Measurements from ENCODE around the gene FASTK. TPM values are rescaled to one million over a fixed set of nuclear protein-coding genes. Genes with fewer than 3 reads are reported as not detected.

Gene FASTK, protein sequence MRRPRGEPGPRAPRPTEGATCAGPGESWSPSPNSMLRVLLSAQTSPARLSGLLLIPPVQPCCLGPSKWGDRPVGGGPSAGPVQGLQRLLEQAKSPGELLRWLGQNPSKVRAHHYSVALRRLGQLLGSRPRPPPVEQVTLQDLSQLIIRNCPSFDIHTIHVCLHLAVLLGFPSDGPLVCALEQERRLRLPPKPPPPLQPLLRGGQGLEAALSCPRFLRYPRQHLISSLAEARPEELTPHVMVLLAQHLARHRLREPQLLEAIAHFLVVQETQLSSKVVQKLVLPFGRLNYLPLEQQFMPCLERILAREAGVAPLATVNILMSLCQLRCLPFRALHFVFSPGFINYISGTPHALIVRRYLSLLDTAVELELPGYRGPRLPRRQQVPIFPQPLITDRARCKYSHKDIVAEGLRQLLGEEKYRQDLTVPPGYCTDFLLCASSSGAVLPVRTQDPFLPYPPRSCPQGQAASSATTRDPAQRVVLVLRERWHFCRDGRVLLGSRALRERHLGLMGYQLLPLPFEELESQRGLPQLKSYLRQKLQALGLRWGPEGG
- 91.1 and 100 TPM in 2 replicates for total RNA-seq

DNA sequence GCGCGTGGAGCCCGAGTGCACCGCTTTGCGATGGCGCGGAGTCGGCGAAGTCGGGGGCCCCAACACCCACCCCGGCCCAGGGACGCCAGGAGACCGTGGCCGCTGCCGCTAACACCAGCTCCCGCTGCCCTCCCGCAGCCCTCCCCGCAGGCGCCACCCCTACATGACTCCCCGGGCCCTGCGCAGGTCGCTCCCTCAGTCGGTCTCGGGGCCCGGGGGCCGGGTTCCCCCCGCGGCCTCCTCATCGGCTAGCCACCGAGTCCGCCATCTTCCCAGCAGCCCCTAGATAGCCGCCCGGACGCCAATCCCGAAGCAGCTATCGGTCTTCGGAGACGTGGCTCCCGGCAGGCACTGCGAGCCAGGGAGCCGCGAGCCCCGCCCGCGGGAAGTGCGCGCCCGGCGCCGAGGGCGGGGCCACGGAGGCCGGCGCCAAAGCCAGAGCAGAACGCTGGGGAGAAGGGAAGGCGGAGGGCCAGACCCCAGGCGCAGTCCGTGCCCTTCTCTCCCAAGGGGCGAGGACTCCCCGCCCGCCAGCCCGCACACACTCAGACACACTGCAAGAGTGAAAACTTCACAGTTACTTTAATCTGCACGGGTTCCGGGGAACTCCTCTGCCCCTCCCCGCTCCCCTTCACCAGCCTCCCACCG, at the start of gene FASTK:
FASTK (minus strand) TSS at position 288 of the 648 bp plus-strand sequence; CDS start at position 245, 43 bp downstream.

DNA sequence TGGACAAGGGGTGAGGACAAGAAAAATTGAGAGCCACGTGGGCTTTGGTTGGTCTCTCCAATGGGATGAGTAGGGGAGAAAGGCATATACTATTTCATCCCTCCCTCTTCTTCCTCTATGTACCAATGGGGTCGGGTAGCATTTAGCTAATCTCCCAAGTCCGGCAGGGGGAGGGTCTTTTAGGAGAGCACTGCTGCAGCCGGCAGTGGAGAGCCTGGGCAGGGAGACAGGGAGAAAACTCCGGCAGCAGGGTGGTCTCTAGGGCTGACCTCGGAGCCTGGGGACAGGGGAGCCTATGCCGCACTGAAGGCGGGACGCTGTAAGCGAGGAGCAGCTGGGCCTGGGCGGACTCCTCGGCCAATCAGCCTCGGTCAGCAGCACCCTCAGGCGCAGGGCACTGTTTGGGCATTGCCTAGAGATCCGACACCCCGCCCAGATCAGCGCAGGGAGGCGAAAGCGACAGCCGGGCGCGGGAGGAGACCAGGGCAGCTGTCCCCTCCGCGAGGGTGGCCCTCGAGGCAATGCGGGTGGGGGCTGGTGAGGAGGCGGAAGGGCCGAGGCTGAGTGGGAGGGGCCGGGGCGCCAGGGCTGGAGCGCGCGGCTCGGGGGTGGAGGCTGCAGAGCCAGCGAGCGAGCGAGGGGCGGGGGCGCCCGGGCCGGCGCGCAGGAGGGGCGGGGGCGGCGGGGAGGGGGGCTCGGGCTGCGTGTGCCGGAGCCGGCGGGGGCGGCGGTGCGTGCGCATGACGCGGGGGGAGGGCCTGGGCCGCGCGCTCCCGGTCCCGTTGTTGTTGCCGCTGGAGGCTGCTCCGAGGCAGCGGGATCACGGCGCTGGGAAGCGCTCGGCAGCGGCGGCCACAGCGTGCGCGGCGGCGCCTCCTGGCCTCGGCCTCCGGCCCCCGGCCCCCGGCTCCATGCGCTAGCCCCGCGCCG, 5.3 kb upstream of the FASTK start, which contains the start of gene AGAP3:
AGAP3 (plus strand) TSS at position 785 of the 930 bp plus-strand sequence. CDS start 267 bp downstream, outside the sequence.

GRCh38 chr7:151083071-151083823, 2.6 kb upstream of the FASTK start, which contains the start of gene TMUB1:
Gene TMUB1, minus strand, starts transcription at chr7:151083493. Its CDS starts 930 bp downstream, at chr7:151082563.

GRCh38 chr7:151059367-151060112, 21.1 kb downstream of the FASTK start, which contains the start of gene SLC4A2:
Gene SLC4A2, plus strand, starts transcription at chr7:151059589. Its CDS starts 2,399 bp downstream, at chr7:151061988.

DNA sequence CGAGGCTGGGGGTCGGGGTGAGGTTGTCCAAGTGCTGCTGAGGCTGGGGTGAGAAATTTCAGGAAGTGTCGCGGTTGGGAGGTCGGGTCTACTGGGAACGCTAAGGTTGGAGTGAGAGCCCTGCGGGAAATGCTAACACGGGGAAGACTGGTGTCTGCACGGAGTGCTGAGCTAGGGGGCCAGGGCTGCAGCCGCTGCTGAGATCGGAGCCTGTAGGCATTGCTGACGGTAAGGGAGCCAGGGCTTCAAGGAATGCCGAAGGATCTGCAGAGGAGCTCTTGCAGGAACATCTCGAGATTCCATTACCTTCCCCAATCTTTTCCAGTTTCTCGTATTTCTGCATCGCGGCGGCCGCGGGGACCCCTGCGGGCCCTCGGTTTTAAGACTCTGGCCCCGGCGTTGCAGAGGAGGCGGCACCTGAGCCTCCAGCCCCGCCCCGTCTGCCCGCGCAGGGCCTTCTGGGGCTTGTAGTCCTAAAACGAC, 23.1 kb downstream of the FASTK start, which contains the start of gene CDK5:
CDK5 (minus strand) TSS at position 392 of the 483 bp plus-strand sequence; CDS start at position 343, 49 bp downstream.

DNA sequence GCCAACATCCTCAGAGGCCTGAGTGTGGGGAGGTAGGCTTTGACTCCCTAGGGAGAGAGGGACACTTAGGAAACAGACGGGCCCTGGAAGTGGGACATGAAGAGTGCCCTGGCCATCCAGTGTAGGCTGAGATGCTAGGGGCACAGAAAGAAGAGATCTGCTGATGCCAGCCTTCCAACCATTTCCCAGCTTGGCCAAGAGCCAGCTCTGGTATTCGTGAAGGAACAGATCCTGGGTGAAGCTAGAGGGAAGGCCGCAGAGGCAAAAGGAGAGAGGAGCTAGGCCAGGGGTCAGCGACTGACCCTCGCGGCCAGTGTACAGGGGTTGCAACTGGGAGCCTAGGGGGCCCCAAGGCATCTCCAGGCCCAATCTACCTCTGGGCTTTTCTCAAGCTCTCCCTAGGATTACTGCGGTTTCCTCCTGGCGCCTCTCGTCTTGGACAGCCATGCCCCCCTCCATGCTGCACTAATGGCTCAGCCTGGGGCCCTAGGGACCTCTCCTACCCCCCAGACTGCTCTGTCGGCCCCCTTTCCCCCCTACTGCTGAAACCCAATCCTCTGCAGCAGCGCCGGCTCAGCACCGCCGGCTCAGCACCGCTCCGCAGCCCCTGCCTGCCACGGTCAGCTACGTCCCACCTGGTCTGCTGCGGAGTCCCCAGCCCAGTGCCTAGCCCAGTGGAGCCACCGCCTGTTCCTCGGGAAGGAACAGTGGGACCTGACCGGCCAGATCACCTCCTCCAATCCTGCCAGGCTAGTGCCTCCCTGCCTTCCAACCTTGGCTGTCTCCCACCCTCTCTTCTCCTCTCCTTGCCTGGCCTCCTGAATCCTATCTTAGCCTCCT, 32.4 kb downstream of the FASTK start, which contains the start of gene ASIC3:
ASIC3 (plus strand) TSS at position 556 of the 840 bp plus-strand sequence. CDS start 355 bp downstream, outside the sequence.

GRCh38 chr7:151028131-151028947, 52.3 kb downstream of the FASTK start, which contains the start of gene ABCB8:
Gene ABCB8, plus strand, starts transcription at chr7:151028450. Its CDS starts 66 bp downstream, at chr7:151028516.

Other genes with a start within 250 kb of the FASTK start
- gene AOC1, start 228.3 kb downstream of the FASTK start, total RNA-seq: not detected in 2 replicates
- gene KCNH2, start 102.5 kb downstream of the FASTK start, total RNA-seq: 8.7 and 10.7 TPM in 2 replicates
- 8.9 and 11.0 TPM in 2 replicates for gene NOS3, start 89.8 kb downstream of the FASTK start, total RNA-seq
- not detected in 2 replicates for gene ATG9B, start 56.3 kb downstream of the FASTK start, total RNA-seq
- 56.9 and 61.1 TPM in 2 replicates for gene ABCB8, start 52.4 kb downstream of the FASTK start, total RNA-seq
- 0.18 TPM in 1 of 2 replicates, not detected in the other for gene ASIC3, start 32.3 kb downstream of the FASTK start, total RNA-seq
- 19.3 and 24.6 TPM in 2 replicates for gene CDK5, start 22.9 kb downstream of the FASTK start, total RNA-seq
- 80.3 and 82.5 TPM in 2 replicates for gene SLC4A2, start 21.2 kb downstream of the FASTK start, total RNA-seq
- 51.6 and 67.5 TPM in 2 replicates for gene TMUB1, start 2.7 kb upstream of the FASTK start, total RNA-seq
- 29.6 and 36.9 TPM in 2 replicates for gene AGAP3, start 5.7 kb upstream of the FASTK start, total RNA-seq
- gene GBX1, start 86.9 kb upstream of the FASTK start, total RNA-seq: not detected in 2 replicates
- not detected in 2 replicates for gene ASB10, start 106.4 kb upstream of the FASTK start, total RNA-seq
- not detected in 2 replicates for gene H2BK1, start 129.7 kb upstream of the FASTK start, total RNA-seq
- 69.5 and 72.6 TPM in 2 replicates for gene ABCF2, start 146.4 kb upstream of the FASTK start, total RNA-seq
- 69.8 and 70.6 TPM in 2 replicates for gene CHPF2, start 151.7 kb upstream of the FASTK start, total RNA-seq
- gene SMARCD3, start 167.9 kb upstream of the FASTK start, total RNA-seq: 19.0 and 51.0 TPM in 2 replicates

Measured in myometrial cell (primary cell).